K562 (cell line): ENCODE results near the gene DHRS11. TPM values are rescaled to one million over a fixed set of nuclear protein-coding genes. Genes with fewer than 3 reads are reported as not detected.

Experiments used
- NRF1 ChIP-seq, 2 experiments: fragments of 450-650 bp; IDR thresholded peaks in 1 of 2; conservative IDR thresholded peaks in 1 of 2; 2 replicates each; pipeline ENCODE4 v1.6.1; 2014; ENCODE audit warnings: mild to moderate bottlenecking in 2 of 2
- polyA plus RNA-seq, 8 experiments: library from polyadenylated mRNA; depleted of rRNA in 4 of 8; stranded (reverse) in 5 of 8; unstranded in 3 of 8; fragments of >200 nt; fragmentation: Nextera tagmentation in 2 of 8; fragmentation: Illumina TruSeq in 1 of 8; extraction: Ambion mirVana in 2 of 8; extraction: Trizol in 1 of 8; gene quantifications; 2 replicates each; pipeline versions ENCODE4 v1.2.1 to v1.2.3, GENCODE V29; 2011 to 2014; ENCODE audit warnings: inconsistent platforms in 1 of 8, missing spikeins in 1 of 8
- total RNA-seq, 7 experiments: library from RNA; depleted of rRNA in 6 of 7; stranded (reverse); fragments of >200 nt in 6 of 7; fragmentation: Illumina TruSeq in 2 of 7; extraction: Trizol in 2 of 7; gene quantifications; 2 replicates each; pipeline versions ENCODE4 v1.2.1 to v1.2.3, GENCODE V29; 2011 to 2021; ENCODE audit warnings: low replicate concordance in 1 of 7
- TF ChIP-seq, protein P1 (sequence below), 2 experiments: fragments of 200-800 bp in 1 of 2; sonication (Bioruptor generic) in 1 of 2; sonication (generic) in 1 of 2; formaldehyde crosslinking in 1 of 2; IDR thresholded peaks in 1 of 2; conservative IDR thresholded peaks in 1 of 2; 2 replicates each; pipeline versions ENCODE4 v1.5.0 to v1.6.1; 2016 to 2020; ENCODE audit warnings: missing compliant biosample characterization in 1 of 2, missing genetic modification characterization in 1 of 2, missing genetic modification reagents in 1 of 2
- TF ChIP-seq, protein P2 (sequence below): IDR thresholded peaks from 2 replicates; pipeline ENCODE4 v1.6.1; 2014; ENCODE audit warnings: antibody characterized with exemption

DHRS11 gene
- total and polyA plus RNA-seq, 9 of the 15 experiments (the other 6 are each of a cell fraction or from before 2014, with no cell fraction given), result 15.2 to 123 (median 59.8) TPM

DNA sequence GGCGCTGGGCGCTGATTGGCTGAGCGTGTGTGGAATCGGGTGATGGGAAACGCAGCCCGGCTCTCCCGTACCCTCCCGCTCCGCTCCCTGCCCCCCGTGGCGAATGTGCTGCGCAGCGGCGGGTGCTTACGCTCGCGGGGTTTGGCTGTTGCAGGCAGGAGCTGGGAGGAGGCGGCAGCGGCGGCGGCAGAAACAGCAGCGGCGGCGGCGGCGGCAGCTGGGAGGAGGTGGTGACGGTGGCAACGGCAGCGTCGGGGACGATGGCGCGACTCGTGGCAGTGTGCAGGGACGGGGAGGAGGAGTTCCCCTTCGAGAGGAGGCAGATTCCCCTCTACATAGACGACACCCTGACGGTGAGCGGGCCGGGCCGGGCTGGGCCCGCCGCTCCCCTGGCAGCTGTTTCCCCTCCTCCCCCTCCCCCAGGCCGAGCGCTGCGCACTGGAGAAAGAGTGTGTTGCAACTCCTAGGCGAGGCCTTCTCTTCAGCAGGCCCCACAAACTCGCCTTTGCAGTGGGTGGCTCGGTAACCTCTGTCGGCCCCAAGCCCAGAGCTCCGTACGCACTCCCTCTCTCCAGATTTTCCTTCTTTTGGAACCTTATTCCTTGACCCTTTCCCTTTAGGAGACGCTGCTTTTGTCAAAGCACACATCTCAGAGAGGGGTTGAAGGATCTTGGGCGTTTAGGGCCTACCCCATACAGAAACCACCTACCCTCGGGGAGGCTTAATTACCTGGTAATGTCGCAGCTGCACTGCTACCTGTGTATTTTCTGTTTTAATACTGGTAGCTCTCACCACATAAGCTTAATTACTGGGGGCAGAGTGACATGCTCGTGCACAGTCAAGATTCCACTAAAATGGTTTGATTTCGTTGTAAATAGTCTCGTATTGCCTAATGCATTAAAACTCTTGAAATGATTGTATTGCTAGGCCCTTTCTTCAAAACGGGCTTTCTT, 45.9 kb upstream of the DHRS11 start (continued):
- TF ChIP-seq, protein P1, sequence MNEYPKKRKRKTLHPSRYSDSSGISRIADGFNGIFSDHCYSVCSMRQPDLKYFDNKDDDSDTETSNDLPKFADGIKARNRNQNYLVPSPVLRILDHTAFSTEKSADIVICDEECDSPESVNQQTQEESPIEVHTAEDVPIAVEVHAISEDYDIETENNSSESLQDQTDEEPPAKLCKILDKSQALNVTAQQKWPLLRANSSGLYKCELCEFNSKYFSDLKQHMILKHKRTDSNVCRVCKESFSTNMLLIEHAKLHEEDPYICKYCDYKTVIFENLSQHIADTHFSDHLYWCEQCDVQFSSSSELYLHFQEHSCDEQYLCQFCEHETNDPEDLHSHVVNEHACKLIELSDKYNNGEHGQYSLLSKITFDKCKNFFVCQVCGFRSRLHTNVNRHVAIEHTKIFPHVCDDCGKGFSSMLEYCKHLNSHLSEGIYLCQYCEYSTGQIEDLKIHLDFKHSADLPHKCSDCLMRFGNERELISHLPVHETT (CRISPR knock-in tag; conservative IDR thresholded peaks at IDR 0.05 in 1 of 2, IDR thresholded peaks at IDR 0.05 in 1 of 2), result peak in 1 of 2 experiments; percentile 99; a peak in 2 of 4 replicates
- TF ChIP-seq NRF1 (conservative IDR thresholded peaks at IDR 0.05 in 1 of 2, IDR thresholded peaks at IDR 0.05 in 1 of 2), result peak; percentile 79 to 82
- TF ChIP-seq, protein P2, sequence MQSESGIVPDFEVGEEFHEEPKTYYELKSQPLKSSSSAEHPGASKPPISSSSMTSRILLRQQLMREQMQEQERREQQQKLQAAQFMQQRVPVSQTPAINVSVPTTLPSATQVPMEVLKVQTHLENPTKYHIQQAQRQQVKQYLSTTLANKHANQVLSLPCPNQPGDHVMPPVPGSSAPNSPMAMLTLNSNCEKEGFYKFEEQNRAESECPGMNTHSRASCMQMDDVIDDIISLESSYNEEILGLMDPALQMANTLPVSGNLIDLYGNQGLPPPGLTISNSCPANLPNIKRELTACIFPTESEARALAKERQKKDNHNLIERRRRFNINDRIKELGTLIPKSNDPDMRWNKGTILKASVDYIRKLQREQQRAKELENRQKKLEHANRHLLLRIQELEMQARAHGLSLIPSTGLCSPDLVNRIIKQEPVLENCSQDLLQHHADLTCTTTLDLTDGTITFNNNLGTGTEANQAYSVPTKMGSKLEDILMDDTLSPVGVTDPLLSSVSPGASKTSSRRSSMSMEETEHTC, result 0 out of 2 replicates have a peak, but pooled peaks have one; percentile 26
- TF ChIP-seq, all 486 proteins: peak for 141
